ENCODE data around the gene GANAB. TPM values are rescaled to one million over a fixed set of nuclear protein-coding genes. Genes with fewer than 3 reads are reported as not detected.

Gene GANAB
- total and polyA plus RNA-seq, 2 experiments from 2014 or later = 82.3 to 272 TPM

DNA sequence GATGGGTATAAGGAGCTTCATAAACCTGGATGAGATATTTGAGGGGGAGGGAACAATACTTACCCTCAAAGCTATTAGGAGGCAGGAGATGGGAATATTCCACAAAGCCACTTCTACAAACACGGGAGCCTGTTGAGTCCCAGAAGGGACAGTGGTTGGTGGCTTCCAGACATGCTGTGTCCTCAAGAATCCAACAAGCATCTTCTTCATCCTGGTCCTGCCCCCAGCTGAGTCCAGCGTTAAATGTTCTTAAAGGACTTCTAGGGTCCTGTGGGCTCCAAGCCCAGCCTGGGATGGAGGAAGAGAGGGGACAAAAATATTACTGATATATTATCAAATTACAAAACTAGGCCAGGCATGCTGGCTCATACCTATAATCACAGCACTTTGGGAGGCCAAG lies 21.0 kb upstream of the GANAB start (continued):
- TF ChIP-seq ZNF462 (CRISPR knock-in tag; IDR thresholded peaks at IDR 0.05) (no peak), JUNB (IDR thresholded peaks at IDR 0.05; ENCODE audit: unreplicated experiment) (no peak)

GRCh38 chr11:62666259-62666926 lies 20.0 kb upstream of the GANAB start:
- H3K4me1 Mint-ChIP-seq = peaks cover 17% of the 10 kb centered on the region
- DNase-seq (ENCODE audit: low spot score) (no peak), ATAC-seq (no peak)
- TF ChIP-seq POLR2AphosphoS5 (IDR thresholded peaks at IDR 0.05; ENCODE audit: low read depth) (peak; percentile 41), STAT1 (IDR thresholded peaks at IDR 0.05; ENCODE audit: unreplicated experiment) (no peak)
- peaks cover 26% of the 10 kb centered on the region for H3K4me1 ChIP-seq (ENCODE audit: insufficient read depth)
- H3F3A ChIP-seq (replicated peaks; ENCODE audit: low read depth) = peaks cover 55% of the 10 kb centered on the region
- peak overlapping the region; percentile 99 for H3K4me3 ChIP-seq
- peak overlapping the region; percentile 97 for H3K4me2 ChIP-seq
- peaks cover 20% of the 10 kb centered on the region for H3K36me3 ChIP-seq (ENCODE audit: insufficient read depth)
- H3K79me2 ChIP-seq (replicated peaks; ENCODE audit: insufficient read depth) = peaks cover 51% of the 10 kb centered on the region
- H3K27ac Mint-ChIP-seq = peak overlapping the region; percentile 90
- H3K27ac ChIP-seq (ENCODE audit: low read depth) = peak overlapping the region; percentile 95
- peaks cover 15% of the 10 kb centered on the region for H4K20me1 ChIP-seq (replicated peaks; ENCODE audit: insufficient read depth)
- H3K27me3 ChIP-seq (ENCODE audit: insufficient read depth) = no peaks in the 10 kb centered on the region
- H3K9me2 ChIP-seq (ENCODE audit: insufficient read depth) = no peaks in the 10 kb centered on the region
- H3K27me3 Mint-ChIP-seq (ENCODE audit: insufficient read depth, low read depth, poor library complexity) = peaks cover 17% of the 10 kb centered on the region
- peak overlapping the region; percentile 98 for H3K4me3 Mint-ChIP-seq
- H2AFZ ChIP-seq = no peak overlapping the region
- no peaks in the 10 kb centered on the region; the same call in 1 of the 3 replicates for H3K9me3 Mint-ChIP-seq
- H3K36me3 Mint-ChIP-seq (ENCODE audit: low read depth) = peaks cover 54% of the 10 kb centered on the region

Measured in GM23338 (cell line).